Fibroblast of lung (primary cell): ENCODE results near the gene PALLD. TPM values are rescaled to one million over a fixed set of nuclear protein-coding genes. Genes with fewer than 3 reads are reported as not detected.

ENCODE experiments used
- DNase-seq, 2 donors: peaks; one replicate each; pipeline versions ENCODE4 v3.0.0 to v3.0.0-alpha.2; 2010; ENCODE audit warnings: low read depth in 2 of 2
- H2AFZ ChIP-seq: 2 replicates; pipeline ENCODE4 v1.5.1; 2012; ENCODE audit warnings: low read length, control low read depth, inconsistent platforms
- H3K27ac ChIP-seq: 2 replicates; pipeline ENCODE4 v1.5.1; 2011; ENCODE audit warnings: low read length, control low read depth; ENCODE audit not compliant: insufficient read depth
- H3K27me3 ChIP-seq: 2 replicates; pipeline ENCODE4 v1.5.1; 2011; ENCODE audit warnings: mild to moderate bottlenecking, low read length; ENCODE audit not compliant: control insufficient read depth, insufficient read depth
- H3K36me3 ChIP-seq: 2 replicates; pipeline ENCODE4 v1.5.1; 2011; ENCODE audit warnings: low read length; ENCODE audit not compliant: control insufficient read depth, insufficient read depth
- H3K4me1 ChIP-seq: 2 replicates; pipeline ENCODE4 v1.5.1; 2011; ENCODE audit warnings: low read length; ENCODE audit not compliant: control insufficient read depth, insufficient read depth; ENCODE audit errors: extremely low read depth
- H3K4me2 ChIP-seq: 2 replicates; pipeline ENCODE4 v1.5.1; 2011; ENCODE audit warnings: low read length, control low read depth; ENCODE audit not compliant: insufficient read depth; ENCODE audit errors: extremely low read depth
- H3K4me3 ChIP-seq, 4 experiments: fragments of 200-600 bp in 1 of 4; sonication (generic) in 1 of 4; replicated peaks in 1 of 4; 2 replicates each; pipeline ENCODE4 v1.5.1; 2011 to 2016; ENCODE audit warnings: low read length in 4 of 4, low read depth in 3 of 4, mild to moderate bottlenecking in 3 of 4, control low read depth in 2 of 4, inconsistent platforms in 1 of 4, mixed read lengths in 1 of 4; ENCODE audit not compliant: insufficient read depth in 1 of 4; ENCODE audit errors: control extremely low read depth in 1 of 4
- H3K79me2 ChIP-seq: 2 replicates; pipeline ENCODE4 v1.5.1; 2012; ENCODE audit warnings: mild to moderate bottlenecking, low read length, inconsistent platforms; ENCODE audit not compliant: control insufficient read depth, insufficient read depth
- H3K9ac ChIP-seq: 2 replicates; pipeline ENCODE4 v1.5.1; 2011; ENCODE audit warnings: mild to moderate bottlenecking, low read length, control low read depth; ENCODE audit not compliant: insufficient read depth
- H3K9me3 ChIP-seq: 2 replicates; pipeline ENCODE4 v1.5.1; 2012; ENCODE audit warnings: low read depth, low read length; ENCODE audit not compliant: control insufficient read depth, insufficient read depth
- H4K20me1 ChIP-seq: 2 replicates; pipeline ENCODE4 v1.5.1; 2011; ENCODE audit warnings: low read length; ENCODE audit not compliant: control insufficient read depth, insufficient read depth; ENCODE audit errors: extremely low read depth
- EZH2 ChIP-seq: IDR thresholded peaks from 2 replicates; pipeline ENCODE4 v1.5.1; 2012; ENCODE audit warnings: low read length, control low read depth, mild to moderate bottlenecking; ENCODE audit errors: missing control alignments
- polyA plus RNA-seq, 2 donors: library from polyadenylated mRNA; depleted of rRNA in 1 of 2; stranded (reverse) in 1 of 2; unstranded in 1 of 2; fragments of >200 nt; gene quantifications; 2 replicates each; pipeline ENCODE4 v1.2.1, GENCODE V29; 2011 to 2012; ENCODE audit warnings: missing spikeins in 1 of 2
- total RNA-seq: library from RNA; depleted of rRNA; stranded (reverse); fragments of >200 nt; gene quantifications from 2 replicates; pipeline ENCODE4 v1.2.1, GENCODE V29; 2014
- TF ChIP-seq, protein P1 (sequence below), 2 donors: IDR thresholded peaks in 1 of 2; conservative IDR thresholded peaks in 1 of 2; 1 replicate in 1 of 2; 2 replicates in 1 of 2; pipeline ENCODE4 v1.5.1; 2011 to 2012; ENCODE audit warnings: low read length in 2 of 2, control low read depth in 1 of 2, inconsistent platforms in 1 of 2, low read depth in 1 of 2, mild to moderate bottlenecking in 1 of 2

PALLD gene
- total and polyA plus RNA-seq, 2 donors (not counting 1 experiment from before 2014, with no cell fraction given), result 200 to 205 TPM

DNA sequence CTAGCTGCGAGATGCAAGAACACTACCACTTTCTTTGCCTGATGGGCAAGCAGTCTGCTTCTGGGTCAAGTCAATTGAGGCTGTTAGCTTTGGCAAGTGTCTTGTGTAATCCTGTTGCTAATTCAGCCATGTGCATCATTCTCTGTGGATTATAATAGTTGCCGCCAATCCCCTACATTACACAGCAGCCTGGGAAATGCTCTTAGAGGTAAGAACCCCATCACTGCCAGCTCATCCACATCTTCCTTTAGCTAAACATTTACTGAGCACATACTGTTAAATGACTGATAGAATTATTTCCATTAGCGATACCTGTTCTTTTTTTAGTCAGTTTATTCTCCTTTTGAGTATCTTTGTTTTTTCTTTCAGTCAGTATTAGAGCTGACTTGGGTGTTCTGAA lies 397.0 kb downstream of the PALLD start:
- Histone ChIP-seq H3K27me3 (no peaks in the 10 kb centered on the region), H3K9me3 (no peaks in the 10 kb centered on the region), H3K9ac (no peak overlapping the region), H3K27ac (no peak overlapping the region), H3K79me2 (peaks cover under 1% of the 10 kb centered on the region), H3K4me2 (no peak overlapping the region), H3K4me1 (no peaks in the 10 kb centered on the region), H3K36me3 (peaks cover 15% of the 10 kb centered on the region), H3K4me3 (no peak overlapping the region), H2AFZ (no peak overlapping the region), H4K20me1 (no peaks in the 10 kb centered on the region)
- no peak for DNase-seq
- TF ChIP-seq, protein P1, sequence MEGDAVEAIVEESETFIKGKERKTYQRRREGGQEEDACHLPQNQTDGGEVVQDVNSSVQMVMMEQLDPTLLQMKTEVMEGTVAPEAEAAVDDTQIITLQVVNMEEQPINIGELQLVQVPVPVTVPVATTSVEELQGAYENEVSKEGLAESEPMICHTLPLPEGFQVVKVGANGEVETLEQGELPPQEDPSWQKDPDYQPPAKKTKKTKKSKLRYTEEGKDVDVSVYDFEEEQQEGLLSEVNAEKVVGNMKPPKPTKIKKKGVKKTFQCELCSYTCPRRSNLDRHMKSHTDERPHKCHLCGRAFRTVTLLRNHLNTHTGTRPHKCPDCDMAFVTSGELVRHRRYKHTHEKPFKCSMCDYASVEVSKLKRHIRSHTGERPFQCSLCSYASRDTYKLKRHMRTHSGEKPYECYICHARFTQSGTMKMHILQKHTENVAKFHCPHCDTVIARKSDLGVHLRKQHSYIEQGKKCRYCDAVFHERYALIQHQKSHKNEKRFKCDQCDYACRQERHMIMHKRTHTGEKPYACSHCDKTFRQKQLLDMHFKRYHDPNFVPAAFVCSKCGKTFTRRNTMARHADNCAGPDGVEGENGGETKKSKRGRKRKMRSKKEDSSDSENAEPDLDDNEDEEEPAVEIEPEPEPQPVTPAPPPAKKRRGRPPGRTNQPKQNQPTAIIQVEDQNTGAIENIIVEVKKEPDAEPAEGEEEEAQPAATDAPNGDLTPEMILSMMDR (conservative IDR thresholded peaks at IDR 0.05 in 1 of 2, IDR thresholded peaks at IDR 0.05 in 1 of 2; ENCODE audit: low read depth in 1 of 2, low read length in 2 of 2), result no peak
- TF ChIP-seq EZH2, result no peak

DNA sequence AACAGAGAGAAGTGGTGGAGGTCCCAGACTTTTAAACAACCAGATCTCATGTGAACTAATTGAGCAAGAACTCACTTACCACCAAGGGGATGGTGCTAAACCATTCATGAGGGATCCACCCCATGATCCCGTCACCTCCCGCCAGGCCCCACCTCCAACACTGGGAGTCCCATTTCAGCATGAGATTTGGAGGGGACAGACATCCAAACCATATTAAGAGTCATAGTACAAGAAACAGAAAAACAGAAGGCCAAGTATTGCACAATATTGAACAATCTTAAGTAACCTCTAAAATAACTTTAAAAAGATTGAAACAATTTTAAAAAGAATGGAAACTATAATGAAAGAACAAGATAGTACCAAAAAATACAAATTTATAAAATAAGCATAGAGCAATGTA lies 403.2 kb downstream of the PALLD start:
- H3K9ac ChIP-seq, result no peak overlapping the region
- H3K27me3 ChIP-seq, result no peaks in the 10 kb centered on the region
- no peaks in the 10 kb centered on the region for H4K20me1 ChIP-seq
- H3K27ac ChIP-seq, result no peak overlapping the region
- no peaks in the 10 kb centered on the region for H3K79me2 ChIP-seq
- no peaks in the 10 kb centered on the region for H3K9me3 ChIP-seq
- TF ChIP-seq EZH2, result no peak
- TF ChIP-seq, protein P1 (conservative IDR thresholded peaks at IDR 0.05 in 1 of 2, IDR thresholded peaks at IDR 0.05 in 1 of 2; ENCODE audit: low read depth in 1 of 2, low read length in 2 of 2), result no peak
- H3K4me3 ChIP-seq, result no peak overlapping the region
- H3K4me2 ChIP-seq, result no peak overlapping the region
- DNase-seq, result peak in 1 of 2 donors; percentile 66
- no peak overlapping the region for H2AFZ ChIP-seq
- no peaks in the 10 kb centered on the region for H3K4me1 ChIP-seq
- H3K36me3 ChIP-seq, result peaks cover 9% of the 10 kb centered on the region

GRCh38 chr4:168907119-168907698 lies 410.4 kb downstream of the PALLD start:
- no peaks in the 10 kb centered on the region for H3K9me3 ChIP-seq
- peaks cover 9% of the 10 kb centered on the region for H3K4me1 ChIP-seq
- peaks cover 11% of the 10 kb centered on the region for H3K36me3 ChIP-seq
- no peak overlapping the region for H2AFZ ChIP-seq
- H3K79me2 ChIP-seq, result no peaks in the 10 kb centered on the region
- peak overlapping the region; percentile 49 for H3K27ac ChIP-seq
- TF ChIP-seq, protein P1 (conservative IDR thresholded peaks at IDR 0.05 in 1 of 2, IDR thresholded peaks at IDR 0.05 in 1 of 2; ENCODE audit: low read depth in 1 of 2, low read length in 2 of 2), result no peak
- TF ChIP-seq EZH2, result no peak
- H3K9ac ChIP-seq, result no peak overlapping the region
- no peaks in the 10 kb centered on the region for H3K27me3 ChIP-seq
- H4K20me1 ChIP-seq, result no peaks in the 10 kb centered on the region
- DNase-seq, result peak; percentile 39 to 66
- no peak overlapping the region for H3K4me2 ChIP-seq
- H3K4me3 ChIP-seq, result no peak overlapping the region
